Measurements from ENCODE around the gene DCDC2C. TPM values are rescaled to one million over a fixed set of nuclear protein-coding genes. Genes with fewer than 3 reads are reported as not detected.

The DCDC2C gene
- total RNA-seq, 1 donor from 2014 or later: not detected

DNA sequence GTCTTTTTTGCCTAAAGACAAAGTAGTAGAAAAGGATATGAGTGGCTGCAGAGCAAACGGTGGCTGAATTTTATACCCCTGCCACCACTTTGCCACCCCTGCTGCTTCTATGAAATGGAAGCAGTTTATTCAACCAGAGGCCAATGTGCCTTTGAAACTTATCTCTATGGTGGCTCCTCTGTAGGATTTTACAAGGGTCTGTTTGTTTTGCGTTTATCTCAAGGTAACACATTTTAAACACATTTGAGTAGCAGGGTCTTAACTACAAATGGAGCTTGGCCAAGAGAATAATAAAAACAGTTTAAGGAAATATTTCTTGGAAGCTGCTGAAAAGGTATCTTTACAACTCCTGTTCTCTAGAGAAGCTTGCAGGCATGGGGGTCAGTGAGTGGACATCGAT is 39.3 kb upstream of the DCDC2C start:
- Mint-ChIP-seq H3K27ac (no peak overlapping the region), H3K4me3 (no peak overlapping the region), H3K36me3 (no peaks in the 10 kb centered on the region), H3K4me1 (peaks cover 34% of the 10 kb centered on the region), H3K9me3 (peaks cover 2% of the 10 kb centered on the region), H3K27me3 (ENCODE audit: insufficient read depth, low read depth) (peaks cover 9% of the 10 kb centered on the region)
- H3K9ac ChIP-seq: no peak overlapping the region
- no peaks in the 10 kb centered on the region for H3K36me3 ChIP-seq
- no peak overlapping the region for H3K4me3 ChIP-seq
- H3K27ac ChIP-seq: no peak overlapping the region
- no peak for TF ChIP-seq EZH2 (IDR thresholded peaks at IDR 0.05)
- no peak for TF ChIP-seq EZH2phosphoT487 (IDR thresholded peaks at IDR 0.05)
- TF ChIP-seq, protein P1, sequence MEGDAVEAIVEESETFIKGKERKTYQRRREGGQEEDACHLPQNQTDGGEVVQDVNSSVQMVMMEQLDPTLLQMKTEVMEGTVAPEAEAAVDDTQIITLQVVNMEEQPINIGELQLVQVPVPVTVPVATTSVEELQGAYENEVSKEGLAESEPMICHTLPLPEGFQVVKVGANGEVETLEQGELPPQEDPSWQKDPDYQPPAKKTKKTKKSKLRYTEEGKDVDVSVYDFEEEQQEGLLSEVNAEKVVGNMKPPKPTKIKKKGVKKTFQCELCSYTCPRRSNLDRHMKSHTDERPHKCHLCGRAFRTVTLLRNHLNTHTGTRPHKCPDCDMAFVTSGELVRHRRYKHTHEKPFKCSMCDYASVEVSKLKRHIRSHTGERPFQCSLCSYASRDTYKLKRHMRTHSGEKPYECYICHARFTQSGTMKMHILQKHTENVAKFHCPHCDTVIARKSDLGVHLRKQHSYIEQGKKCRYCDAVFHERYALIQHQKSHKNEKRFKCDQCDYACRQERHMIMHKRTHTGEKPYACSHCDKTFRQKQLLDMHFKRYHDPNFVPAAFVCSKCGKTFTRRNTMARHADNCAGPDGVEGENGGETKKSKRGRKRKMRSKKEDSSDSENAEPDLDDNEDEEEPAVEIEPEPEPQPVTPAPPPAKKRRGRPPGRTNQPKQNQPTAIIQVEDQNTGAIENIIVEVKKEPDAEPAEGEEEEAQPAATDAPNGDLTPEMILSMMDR (IDR thresholded peaks at IDR 0.05): no peak
- H2AFZ ChIP-seq (replicated peaks): no peak overlapping the region
- no peaks in the 10 kb centered on the region for H3K79me2 ChIP-seq (ENCODE audit: low read depth)
- H3K9me3 ChIP-seq (ENCODE audit: low read depth): no peaks in the 10 kb centered on the region
- H4K20me1 ChIP-seq (ENCODE audit: low read depth): no peaks in the 10 kb centered on the region
- H3F3A ChIP-seq (ENCODE audit: low read depth): no peaks in the 10 kb centered on the region
- no peaks in the 10 kb centered on the region for H3K27me3 ChIP-seq
- no peak for DNase-seq (ENCODE audit: low spot score)
- no peak overlapping the region for H3K4me2 ChIP-seq
- peaks cover 3% of the 10 kb centered on the region for H3K4me1 ChIP-seq

DNA sequence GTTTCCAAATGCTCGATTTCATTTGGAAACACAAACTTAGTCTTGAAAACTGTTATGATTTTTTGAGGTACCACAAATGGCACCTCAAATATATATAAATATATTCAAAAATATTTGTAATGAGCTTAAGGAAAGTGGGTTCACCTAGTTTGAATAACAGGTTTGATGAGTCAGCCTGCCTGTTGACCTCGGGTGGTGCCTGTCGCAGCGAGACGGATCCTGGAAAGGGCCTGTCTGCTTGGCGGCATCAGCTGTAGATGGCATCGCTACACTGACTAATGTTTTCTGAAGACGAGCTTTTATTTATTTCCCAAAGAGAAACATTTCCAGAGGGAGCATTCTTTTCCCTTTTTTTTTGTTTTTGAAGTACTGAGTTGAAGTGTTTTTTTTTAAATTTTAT is 38.5 kb upstream of the DCDC2C start:
- no peak for DNase-seq (ENCODE audit: low spot score)
- Histone ChIP-seq H3K9me3 (ENCODE audit: low read depth) (no peaks in the 10 kb centered on the region), H3K4me1 (no peaks in the 10 kb centered on the region), H3K4me3 (no peak overlapping the region), H3K27ac (no peak overlapping the region), H2AFZ (replicated peaks) (no peak overlapping the region), H3K4me2 (no peak overlapping the region), H3K27me3 (no peaks in the 10 kb centered on the region), H3K9ac (no peak overlapping the region), H3K36me3 (no peaks in the 10 kb centered on the region), H4K20me1 (ENCODE audit: low read depth) (no peaks in the 10 kb centered on the region), H3F3A (ENCODE audit: low read depth) (no peaks in the 10 kb centered on the region), H3K79me2 (ENCODE audit: low read depth) (no peaks in the 10 kb centered on the region)
- peaks cover 6% of the 10 kb centered on the region for H3K9me3 Mint-ChIP-seq
- peaks cover 26% of the 10 kb centered on the region for H3K4me1 Mint-ChIP-seq
- no peaks in the 10 kb centered on the region for H3K36me3 Mint-ChIP-seq
- H3K4me3 Mint-ChIP-seq: no peak overlapping the region
- H3K27ac Mint-ChIP-seq: no peak overlapping the region
- H3K27me3 Mint-ChIP-seq (ENCODE audit: insufficient read depth, low read depth): peaks cover 11% of the 10 kb centered on the region
- no peak for TF ChIP-seq EZH2phosphoT487 (IDR thresholded peaks at IDR 0.05)

DNA sequence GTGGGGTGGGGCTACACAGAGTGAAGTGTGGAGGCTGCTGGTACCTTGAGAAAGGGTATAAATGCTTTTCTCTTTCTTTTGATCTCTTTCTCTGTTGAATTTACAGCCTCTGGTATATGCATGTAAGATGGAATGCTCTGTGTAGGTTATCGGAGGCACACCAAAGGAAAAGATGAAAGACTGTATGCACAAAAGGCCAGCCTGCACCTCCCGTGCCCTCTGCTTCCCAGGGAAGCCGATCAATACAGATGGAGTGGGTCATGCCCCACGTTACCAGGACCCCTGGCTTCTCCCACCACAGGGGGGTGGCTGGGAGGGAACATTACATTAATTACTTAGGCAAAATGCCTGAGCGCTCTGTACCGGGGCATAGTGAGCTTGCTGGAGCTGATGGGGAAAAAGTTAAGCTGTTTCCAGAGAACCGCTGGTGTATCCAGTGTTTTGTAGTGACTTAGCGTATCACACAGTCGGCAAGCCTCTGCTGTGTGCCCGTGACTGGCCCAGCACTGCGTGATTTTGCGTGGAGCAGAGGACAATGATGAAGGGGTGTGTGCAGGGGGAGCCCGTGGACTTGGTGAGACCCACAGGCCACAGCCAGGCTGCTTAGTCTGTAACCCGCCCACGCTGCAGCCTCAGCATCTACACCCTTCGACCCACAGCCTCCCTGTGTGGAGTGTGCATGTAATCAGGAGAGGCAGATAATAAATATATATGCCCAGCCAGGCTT is 37.3 kb upstream of the DCDC2C start:
- no peaks in the 10 kb centered on the region for H4K20me1 ChIP-seq (ENCODE audit: low read depth)
- H3K79me2 ChIP-seq (ENCODE audit: low read depth): no peaks in the 10 kb centered on the region
- Mint-ChIP-seq H3K27me3 (ENCODE audit: insufficient read depth, low read depth) (peaks cover 12% of the 10 kb centered on the region), H3K4me3 (no peak overlapping the region), H3K27ac (peak overlapping the region; percentile 18), H3K36me3 (no peaks in the 10 kb centered on the region), H3K9me3 (peaks cover 6% of the 10 kb centered on the region), H3K4me1 (peaks cover 21% of the 10 kb centered on the region)
- no peaks in the 10 kb centered on the region for H3K27me3 ChIP-seq
- no peak overlapping the region for H2AFZ ChIP-seq (replicated peaks)
- no peak overlapping the region for H3K4me3 ChIP-seq
- no peaks in the 10 kb centered on the region for H3F3A ChIP-seq (ENCODE audit: low read depth)
- no peaks in the 10 kb centered on the region for H3K4me1 ChIP-seq
- DNase-seq (ENCODE audit: low spot score): no peak
- no peaks in the 10 kb centered on the region for H3K36me3 ChIP-seq
- TF ChIP-seq EZH2phosphoT487 (IDR thresholded peaks at IDR 0.05): no peak
- no peak for TF ChIP-seq EZH2 (IDR thresholded peaks at IDR 0.05)
- TF ChIP-seq, protein P1 (IDR thresholded peaks at IDR 0.05): no peak
- no peak overlapping the region for H3K27ac ChIP-seq
- no peaks in the 10 kb centered on the region for H3K9me3 ChIP-seq (ENCODE audit: low read depth)
- no peak overlapping the region for H3K4me2 ChIP-seq
- no peak overlapping the region for H3K9ac ChIP-seq

DNA sequence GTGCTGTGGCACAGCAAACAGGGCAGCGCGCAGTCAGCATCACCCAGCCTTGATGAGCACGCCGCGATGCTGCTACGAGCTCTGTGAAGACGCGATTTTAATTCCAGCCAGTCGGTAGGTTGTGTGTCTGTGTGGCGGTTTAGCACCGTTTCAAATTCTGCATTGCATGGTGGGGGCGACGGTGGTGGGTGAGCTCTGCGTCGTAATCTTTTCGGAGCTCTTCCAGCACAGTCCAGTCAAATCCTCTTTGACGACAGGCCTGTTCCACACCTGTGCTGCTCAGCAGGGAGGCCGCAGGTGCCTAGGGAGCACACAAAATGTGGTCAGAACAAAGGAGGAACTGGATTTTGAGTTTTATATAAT is 36.8 kb upstream of the DCDC2C start:
- Histone ChIP-seq H3K9me3 (ENCODE audit: low read depth) (no peaks in the 10 kb centered on the region), H2AFZ (replicated peaks) (no peak overlapping the region), H3K4me1 (no peaks in the 10 kb centered on the region), H3K9ac (no peak overlapping the region), H3K79me2 (ENCODE audit: low read depth) (no peaks in the 10 kb centered on the region), H3K27ac (no peak overlapping the region), H3K36me3 (no peaks in the 10 kb centered on the region), H4K20me1 (ENCODE audit: low read depth) (no peaks in the 10 kb centered on the region), H3K4me3 (no peak overlapping the region), H3F3A (ENCODE audit: low read depth) (no peaks in the 10 kb centered on the region), H3K4me2 (no peak overlapping the region), H3K27me3 (no peaks in the 10 kb centered on the region)
- peak overlapping the region; percentile 10 for H3K4me3 Mint-ChIP-seq
- H3K27me3 Mint-ChIP-seq (ENCODE audit: insufficient read depth, low read depth): peaks cover 12% of the 10 kb centered on the region
- TF ChIP-seq, protein P1 (IDR thresholded peaks at IDR 0.05): no peak
- TF ChIP-seq EZH2phosphoT487 (IDR thresholded peaks at IDR 0.05) (no peak), EZH2 (IDR thresholded peaks at IDR 0.05) (no peak)
- DNase-seq (ENCODE audit: low spot score): no peak
- H3K36me3 Mint-ChIP-seq: no peaks in the 10 kb centered on the region
- peak overlapping the region; percentile 5 for H3K27ac Mint-ChIP-seq
- peaks cover 15% of the 10 kb centered on the region for H3K4me1 Mint-ChIP-seq
- peaks cover 6% of the 10 kb centered on the region for H3K9me3 Mint-ChIP-seq

Data from neural progenitor cell (in vitro differentiated cells).